GM10266 (cell line): ENCODE results near the gene KLHL35.

Experiments used
- DNase-seq: peaks from one replicate; pipeline ENCODE4 v3.0.0; 2012; ENCODE audit errors: extremely low spot score
- TF ChIP-seq, protein P1 (sequence below): IDR thresholded peaks from 2 replicates; pipeline ENCODE4 v1.5.1; 2012; ENCODE audit warnings: mild to moderate bottlenecking, low read depth; ENCODE audit not compliant: control insufficient read depth, insufficient read depth; ENCODE audit errors: missing control alignments

The KLHL35 gene

DNA sequence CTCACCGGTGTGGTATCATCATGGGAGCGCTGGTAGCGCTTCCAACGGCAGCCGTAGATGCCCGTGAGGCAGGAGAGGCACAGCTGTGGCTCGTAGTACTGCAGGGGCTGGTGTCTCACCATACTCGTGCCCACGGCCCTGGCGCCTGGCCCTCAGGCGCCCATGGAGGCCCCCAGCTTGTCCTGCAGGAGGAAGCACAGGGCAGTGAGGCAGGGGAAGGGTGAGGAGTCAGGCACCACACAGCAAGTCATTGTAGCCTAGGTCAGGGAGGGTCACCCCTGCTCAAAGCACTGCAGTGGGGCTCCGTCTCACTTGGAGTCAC, 44.6 kb upstream of the KLHL35 start:
- TF ChIP-seq, protein P1, sequence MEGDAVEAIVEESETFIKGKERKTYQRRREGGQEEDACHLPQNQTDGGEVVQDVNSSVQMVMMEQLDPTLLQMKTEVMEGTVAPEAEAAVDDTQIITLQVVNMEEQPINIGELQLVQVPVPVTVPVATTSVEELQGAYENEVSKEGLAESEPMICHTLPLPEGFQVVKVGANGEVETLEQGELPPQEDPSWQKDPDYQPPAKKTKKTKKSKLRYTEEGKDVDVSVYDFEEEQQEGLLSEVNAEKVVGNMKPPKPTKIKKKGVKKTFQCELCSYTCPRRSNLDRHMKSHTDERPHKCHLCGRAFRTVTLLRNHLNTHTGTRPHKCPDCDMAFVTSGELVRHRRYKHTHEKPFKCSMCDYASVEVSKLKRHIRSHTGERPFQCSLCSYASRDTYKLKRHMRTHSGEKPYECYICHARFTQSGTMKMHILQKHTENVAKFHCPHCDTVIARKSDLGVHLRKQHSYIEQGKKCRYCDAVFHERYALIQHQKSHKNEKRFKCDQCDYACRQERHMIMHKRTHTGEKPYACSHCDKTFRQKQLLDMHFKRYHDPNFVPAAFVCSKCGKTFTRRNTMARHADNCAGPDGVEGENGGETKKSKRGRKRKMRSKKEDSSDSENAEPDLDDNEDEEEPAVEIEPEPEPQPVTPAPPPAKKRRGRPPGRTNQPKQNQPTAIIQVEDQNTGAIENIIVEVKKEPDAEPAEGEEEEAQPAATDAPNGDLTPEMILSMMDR: no peak

DNA sequence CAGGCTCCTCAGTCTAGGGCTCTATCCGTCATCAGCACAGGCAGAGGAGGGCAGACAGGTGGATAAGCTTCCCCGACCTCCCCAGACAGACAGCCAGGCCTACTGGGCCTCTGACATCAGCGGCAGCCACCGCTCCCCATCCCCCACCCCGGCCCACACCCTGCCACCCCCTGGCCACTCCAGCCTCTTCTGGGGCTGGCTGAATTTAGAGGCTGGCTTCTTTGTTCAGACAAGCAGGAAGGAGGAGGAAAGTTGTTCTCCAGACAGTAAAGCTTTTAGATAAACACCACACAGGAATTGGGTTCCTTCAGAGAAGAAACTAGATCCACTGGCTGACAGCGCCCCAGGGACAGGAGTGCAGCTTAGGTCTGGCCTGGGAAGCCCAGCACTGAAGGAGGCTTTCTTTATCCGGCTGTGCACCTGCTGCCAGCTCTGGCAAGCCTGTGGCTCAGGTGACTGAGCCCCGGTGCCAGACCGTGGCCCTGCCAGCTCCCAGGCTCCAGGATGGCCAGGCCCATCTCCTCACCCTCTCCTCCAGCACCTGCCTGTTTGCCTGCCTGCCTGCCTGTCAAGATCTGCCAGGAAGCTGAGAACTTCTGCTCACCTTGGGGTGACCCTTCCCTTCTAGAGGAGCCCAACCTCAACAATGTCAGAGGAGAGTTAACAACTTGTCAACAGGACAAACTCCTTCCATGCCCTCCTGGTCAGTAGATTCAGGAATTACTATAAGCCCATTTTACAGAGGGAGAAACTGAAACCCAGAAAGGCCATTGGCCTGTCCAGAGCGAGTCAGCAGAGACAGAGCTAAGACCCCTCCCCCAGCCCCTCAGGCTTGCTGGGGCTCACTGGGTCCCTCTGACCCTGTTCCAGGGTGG, 44.0 kb upstream of the KLHL35 start:
- TF ChIP-seq, protein P1: no peak
- DNase-seq: no peak

More for the DNA sequence above, 44.6 kb upstream of the KLHL35 start:
- no peak for DNase-seq

DNA sequence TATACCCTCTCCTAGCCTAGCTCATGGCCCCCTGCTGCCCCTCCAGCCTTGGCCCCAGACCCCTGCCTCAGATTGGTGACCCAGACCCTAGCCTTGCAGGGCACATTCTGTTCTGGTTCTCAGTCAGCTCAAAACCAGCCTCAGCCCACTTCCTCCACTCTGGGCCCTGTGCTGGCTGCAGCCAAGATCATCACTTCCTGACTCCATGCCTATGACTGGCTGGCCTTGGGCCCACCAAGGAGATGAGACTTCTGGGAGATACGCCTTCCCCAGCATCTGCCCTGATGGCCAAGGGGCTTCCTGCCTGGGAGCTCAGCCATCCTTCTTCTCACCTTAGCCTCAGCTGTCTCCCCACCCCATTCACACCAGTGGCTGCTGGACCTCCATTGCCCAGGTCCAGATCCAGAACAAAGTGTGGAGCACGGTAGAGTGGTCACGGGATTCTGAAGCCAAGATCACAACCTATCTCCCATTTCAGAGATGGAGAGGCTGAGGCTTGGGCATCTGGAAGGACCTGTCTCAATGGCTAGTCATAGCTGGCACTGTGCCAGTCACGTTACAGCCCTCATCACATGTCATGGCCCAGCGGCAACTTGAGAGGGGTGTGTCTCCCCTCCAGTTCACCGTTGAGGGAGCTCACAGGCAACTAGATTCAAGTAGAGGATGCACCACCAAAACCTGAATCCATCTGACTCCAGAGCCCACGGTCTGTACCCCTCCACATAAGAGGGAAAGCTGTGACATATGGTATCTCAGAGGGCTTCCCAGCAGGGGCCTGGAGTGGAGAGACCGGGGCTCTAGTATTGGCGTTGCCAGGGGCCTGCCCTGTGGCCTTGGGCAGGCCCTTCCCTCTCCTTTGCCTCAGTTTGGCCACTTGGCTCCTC, 43.0 kb upstream of the KLHL35 start:
- no peak for DNase-seq
- TF ChIP-seq, protein P1: no peak

DNA sequence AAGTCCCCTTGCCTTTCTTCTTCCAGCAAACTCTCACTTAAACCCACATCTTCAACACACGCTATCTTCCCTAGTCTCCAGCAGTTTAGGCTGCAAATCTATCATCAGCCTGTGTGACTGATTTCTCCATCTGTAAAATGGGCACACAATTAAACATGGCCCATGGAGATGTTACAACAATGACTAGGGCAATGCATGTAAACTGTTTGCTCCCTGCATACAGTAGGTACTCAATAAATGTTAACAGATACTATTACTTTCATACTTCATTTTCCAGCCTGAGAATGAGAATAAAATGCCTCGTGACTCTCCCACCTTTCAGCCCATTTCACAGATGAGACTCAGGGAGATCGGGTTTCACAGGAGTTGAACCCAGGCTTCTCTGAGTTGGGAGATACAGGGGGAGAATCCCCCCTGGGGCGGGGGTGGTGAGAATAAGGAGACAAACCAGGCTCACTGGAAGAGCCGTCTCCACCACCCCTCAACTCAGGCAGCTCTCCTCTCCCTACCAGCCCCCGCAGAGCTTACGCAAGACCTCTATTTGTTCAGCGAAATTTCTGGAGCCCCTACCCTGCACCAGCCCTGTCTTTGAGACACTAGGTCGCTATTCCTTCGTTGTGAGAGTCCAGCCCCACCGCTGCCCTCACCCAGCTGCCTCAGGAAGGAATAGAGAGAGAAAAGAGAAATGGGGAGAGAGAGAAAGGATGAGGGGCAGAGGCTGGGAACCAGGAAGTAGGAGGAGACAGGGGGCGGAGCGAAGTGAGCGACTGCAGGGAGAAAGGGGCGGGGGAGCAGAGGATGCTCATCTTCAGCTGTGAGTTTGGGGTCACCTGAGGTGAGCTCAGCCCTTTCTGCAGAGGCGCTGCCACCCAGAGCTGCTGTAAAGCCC, 42.1 kb upstream of the KLHL35 start:
- DNase-seq: peak; percentile 63
- TF ChIP-seq, protein P1: no peak

DNA sequence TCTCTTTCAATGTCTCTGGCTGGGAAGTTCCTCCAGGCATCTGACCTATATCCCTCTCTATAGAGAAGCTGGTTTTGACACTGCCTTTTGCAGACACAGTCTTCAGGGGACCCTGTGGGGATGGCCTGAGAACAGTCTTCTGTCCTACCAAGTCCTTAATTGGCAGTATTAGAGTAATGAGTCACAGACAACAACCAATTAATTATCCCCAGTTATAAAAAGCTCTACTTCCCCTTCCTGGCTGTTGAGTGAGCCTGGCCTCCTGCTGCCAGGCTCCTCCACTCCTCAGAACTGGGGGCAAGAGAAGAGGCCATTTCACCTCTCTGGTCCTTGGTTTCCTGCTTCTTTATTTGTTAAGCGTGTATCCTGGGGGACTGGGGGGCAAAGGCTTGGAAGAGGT, 41.2 kb upstream of the KLHL35 start:
- DNase-seq: no peak
- TF ChIP-seq, protein P1: no peak

DNA sequence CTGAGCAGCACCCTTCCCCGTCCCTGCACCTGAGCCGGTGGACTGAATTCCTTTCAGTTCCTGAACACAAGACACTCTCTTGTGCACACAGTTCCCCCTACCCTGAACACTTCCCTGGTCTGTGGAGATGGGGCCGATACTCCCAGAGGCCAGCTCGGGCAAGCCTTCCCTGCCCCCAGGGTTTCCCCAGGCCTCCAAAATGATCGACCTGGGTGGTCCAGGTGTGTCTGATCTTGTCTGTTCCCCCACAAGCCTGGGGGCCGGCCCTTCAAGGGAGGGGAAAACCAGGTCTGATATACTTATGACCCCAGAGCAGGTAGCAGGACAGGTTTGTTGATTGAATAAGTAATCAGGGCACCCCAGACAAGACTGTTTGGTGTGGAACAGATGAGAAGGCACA, 40.7 kb upstream of the KLHL35 start:
- no peak for DNase-seq
- TF ChIP-seq, protein P1: no peak
